Measurements from ENCODE around the gene POMP.

Gene POMP

GRCh38 chr13:28626266-28626665, 32.7 kb upstream of the POMP start:
- H3K4me1 Mint-ChIP-seq, result peaks cover 7% of the 10 kb centered on the region
- no peak overlapping the region for H3K27ac Mint-ChIP-seq
- no peaks in the 10 kb centered on the region for H3K27me3 Mint-ChIP-seq
- no peak for ATAC-seq
- H3K4me3 Mint-ChIP-seq, result no peak overlapping the region
- H3K9me3 Mint-ChIP-seq, result no peaks in the 10 kb centered on the region
- no peaks in the 10 kb centered on the region for H3K36me3 Mint-ChIP-seq

- H3K27ac Mint-ChIP-seq, result no peak overlapping the region
- H3K9me3 Mint-ChIP-seq, result no peaks in the 10 kb centered on the region
- peaks cover 7% of the 10 kb centered on the region for H3K4me1 Mint-ChIP-seq
- ATAC-seq, result no peak
- no peak overlapping the region for H3K4me3 Mint-ChIP-seq
- H3K27me3 Mint-ChIP-seq, result no peaks in the 10 kb centered on the region
- no peaks in the 10 kb centered on the region for H3K36me3 Mint-ChIP-seq
These were observed 30.7 kb upstream of the POMP start for GRCh38 chr13:28628241-28628640.

- H3K27ac Mint-ChIP-seq, result no peak overlapping the region
- no peak for ATAC-seq
- H3K9me3 Mint-ChIP-seq, result no peaks in the 10 kb centered on the region
- no peaks in the 10 kb centered on the region for H3K27me3 Mint-ChIP-seq
- no peaks in the 10 kb centered on the region for H3K4me1 Mint-ChIP-seq
- H3K36me3 Mint-ChIP-seq, result no peaks in the 10 kb centered on the region
- H3K4me3 Mint-ChIP-seq, result no peak overlapping the region
These were observed 28.1 kb upstream of the POMP start for GRCh38 chr13:28630869-28631268.

GRCh38 chr13:28631801-28632200, 27.1 kb upstream of the POMP start:
- Mint-ChIP-seq H3K9me3 (no peaks in the 10 kb centered on the region), H3K36me3 (no peaks in the 10 kb centered on the region), H3K27ac (no peak overlapping the region), H3K27me3 (no peaks in the 10 kb centered on the region), H3K4me1 (peaks cover 4% of the 10 kb centered on the region), H3K4me3 (no peak overlapping the region)
- no peak for ATAC-seq

- Mint-ChIP-seq H3K27me3 (peaks cover 9% of the 10 kb centered on the region), H3K4me1 (peaks cover 13% of the 10 kb centered on the region), H3K27ac (no peak overlapping the region), H3K36me3 (no peaks in the 10 kb centered on the region), H3K9me3 (no peaks in the 10 kb centered on the region), H3K4me3 (no peak overlapping the region)
- no peak for ATAC-seq
These were observed 22.9 kb upstream of the POMP start for GRCh38 chr13:28636069-28636468.

- Mint-ChIP-seq H3K36me3 (no peaks in the 10 kb centered on the region), H3K27ac (no peak overlapping the region), H3K27me3 (peaks cover 9% of the 10 kb centered on the region), H3K4me1 (peaks cover 20% of the 10 kb centered on the region), H3K4me3 (peak overlapping the region; percentile 42), H3K9me3 (no peaks in the 10 kb centered on the region)
- peak; percentile 71 for ATAC-seq
These were observed 22.1 kb upstream of the POMP start for GRCh38 chr13:28636677-28637317.

- peak overlapping the region; percentile 59 for H3K4me3 Mint-ChIP-seq
- no peaks in the 10 kb centered on the region for H3K9me3 Mint-ChIP-seq
- H3K27me3 Mint-ChIP-seq, result peaks cover 9% of the 10 kb centered on the region
- peak; percentile 75 for ATAC-seq
- H3K36me3 Mint-ChIP-seq, result no peaks in the 10 kb centered on the region
- peaks cover 22% of the 10 kb centered on the region for H3K4me1 Mint-ChIP-seq
- H3K27ac Mint-ChIP-seq, result peak overlapping the region; percentile 55
These were observed 21.1 kb upstream of the POMP start for GRCh38 chr13:28637714-28638355.

GRCh38 chr13:28638756-28639155, 20.2 kb upstream of the POMP start:
- H3K27me3 Mint-ChIP-seq, result peaks cover 9% of the 10 kb centered on the region
- H3K27ac Mint-ChIP-seq, result no peak overlapping the region
- ATAC-seq, result no peak

GRCh38 chr13:28640861-28641599, 17.9 kb upstream of the POMP start:
- Mint-ChIP-seq H3K27me3 (peaks cover 9% of the 10 kb centered on the region), H3K4me1 (peaks cover 22% of the 10 kb centered on the region), H3K9me3 (no peaks in the 10 kb centered on the region), H3K4me3 (no peak overlapping the region), H3K27ac (peak overlapping the region; percentile 62), H3K36me3 (no peaks in the 10 kb centered on the region)
- ATAC-seq, result no peak

More at GRCh38 chr13:28638756-28639155, 20.2 kb upstream of the POMP start:
- Mint-ChIP-seq H3K9me3 (no peaks in the 10 kb centered on the region), H3K36me3 (no peaks in the 10 kb centered on the region), H3K4me3 (no peak overlapping the region), H3K4me1 (peaks cover 22% of the 10 kb centered on the region)

- Mint-ChIP-seq H3K4me1 (peaks cover 21% of the 10 kb centered on the region), H3K27ac (peak overlapping the region; percentile 62), H3K27me3 (peaks cover 9% of the 10 kb centered on the region), H3K36me3 (no peaks in the 10 kb centered on the region), H3K9me3 (no peaks in the 10 kb centered on the region), H3K4me3 (no peak overlapping the region)
- peak; percentile 75 for ATAC-seq
These were observed 17.4 kb upstream of the POMP start for GRCh38 chr13:28641600-28641926.

GRCh38 chr13:28650284-28650683, 8.6 kb upstream of the POMP start:
- Mint-ChIP-seq H3K4me1 (peaks cover 4% of the 10 kb centered on the region), H3K27me3 (no peaks in the 10 kb centered on the region), H3K9me3 (no peaks in the 10 kb centered on the region), H3K4me3 (no peak overlapping the region), H3K36me3 (peaks cover 12% of the 10 kb centered on the region), H3K27ac (no peak overlapping the region)
- peak; percentile 63 for ATAC-seq

- H3K9me3 Mint-ChIP-seq, result no peaks in the 10 kb centered on the region
- H3K27me3 Mint-ChIP-seq, result no peaks in the 10 kb centered on the region
- peaks cover 14% of the 10 kb centered on the region for H3K36me3 Mint-ChIP-seq
- no peak overlapping the region for H3K27ac Mint-ChIP-seq
- no peak for ATAC-seq
- H3K4me3 Mint-ChIP-seq, result no peak overlapping the region
- peaks cover 17% of the 10 kb centered on the region for H3K4me1 Mint-ChIP-seq
These were observed 7.0 kb upstream of the POMP start for GRCh38 chr13:28651810-28652401.

- peaks cover 29% of the 10 kb centered on the region for H3K4me1 Mint-ChIP-seq
- no peak overlapping the region for H3K4me3 Mint-ChIP-seq
- no peaks in the 10 kb centered on the region for H3K27me3 Mint-ChIP-seq
- no peak overlapping the region for H3K27ac Mint-ChIP-seq
- no peak for ATAC-seq
- H3K36me3 Mint-ChIP-seq, result peaks cover 14% of the 10 kb centered on the region
- H3K9me3 Mint-ChIP-seq, result no peaks in the 10 kb centered on the region
These were observed 5.8 kb upstream of the POMP start for GRCh38 chr13:28653111-28653510.

GRCh38 chr13:28654276-28654675, 4.7 kb upstream of the POMP start:
- Mint-ChIP-seq H3K9me3 (no peaks in the 10 kb centered on the region), H3K4me1 (peaks cover 35% of the 10 kb centered on the region), H3K27ac (no peak overlapping the region), H3K4me3 (no peak overlapping the region), H3K36me3 (peaks cover 14% of the 10 kb centered on the region), H3K27me3 (no peaks in the 10 kb centered on the region)
- no peak for ATAC-seq

- H3K36me3 Mint-ChIP-seq, result peaks cover 14% of the 10 kb centered on the region
- H3K4me3 Mint-ChIP-seq, result no peak overlapping the region
- no peaks in the 10 kb centered on the region for H3K9me3 Mint-ChIP-seq
- no peak for ATAC-seq
- no peaks in the 10 kb centered on the region for H3K27me3 Mint-ChIP-seq
- peaks cover 45% of the 10 kb centered on the region for H3K4me1 Mint-ChIP-seq
- H3K27ac Mint-ChIP-seq, result peak overlapping the region; percentile 29
These were observed 3.4 kb upstream of the POMP start for GRCh38 chr13:28655561-28655960.
